Posterior cingulate gyrus (tissue), 11 donors: ENCODE data around the gene DDI1.

Source experiments
- DNase-seq, 10 donors: peaks; one replicate each; pipeline versions ENCODE4 v3.0.0 to v3.0.0-alpha.2; 2020 to 2021; ENCODE audit warnings: mixed read lengths in 3 of 10
- intact Hi-C: fragments of 100-400 bp; cut with DNase I; formaldehyde crosslinking; loops from one replicate; pipeline ENCODE4 v1.15.1; 2023

DDI1 gene

GRCh38 chr11:104036588-104036987 is at the start of gene DDI1:
TSS of gene DDI1 (plus strand) at chr11:104036640. CDS start at chr11:104036823, 183 bp downstream.
- intact Hi-C loops, result no loop called here
- peak in 1 of 10 donors; percentile 72 for DNase-seq

- intact Hi-C loops, result no loop called here
- no peak for DNase-seq
Observed at GRCh38 chr11:103987629-103988594, 48.5 kb upstream of the DDI1 start.

- intact Hi-C loops, result no loop called here
- no peak for DNase-seq
Observed at GRCh38 chr11:103988595-103988969, 47.9 kb upstream of the DDI1 start.

- intact Hi-C loops, result no loop called here
- no peak for DNase-seq
Observed at GRCh38 chr11:103993507-103993906, 42.9 kb upstream of the DDI1 start.

- DNase-seq, result no peak
- intact Hi-C loops, result no loop called here
Observed at GRCh38 chr11:103994094-103994493, 42.3 kb upstream of the DDI1 start.

GRCh38 chr11:103994518-103994917 is 41.9 kb upstream of the DDI1 start:
- DNase-seq, result no peak
- intact Hi-C loops, result no loop called here

GRCh38 chr11:103995896-103996295 is 40.5 kb upstream of the DDI1 start:
- intact Hi-C loops, result no loop called here
- DNase-seq, result no peak

GRCh38 chr11:103997082-103997481 is 39.4 kb upstream of the DDI1 start:
- intact Hi-C loops, result no loop called here
- DNase-seq, result no peak

GRCh38 chr11:103998826-103999508 is 37.5 kb upstream of the DDI1 start:
- DNase-seq, result no peak
- intact Hi-C loops, result no loop called here

GRCh38 chr11:104000798-104001197 is 35.6 kb upstream of the DDI1 start:
- no peak for DNase-seq
- intact Hi-C loops, result no loop called here

- DNase-seq, result peak in 1 of 10 donors; percentile 7
Observed at GRCh38 chr11:104001561-104002056, 34.8 kb upstream of the DDI1 start.

GRCh38 chr11:104003491-104003890 is 32.9 kb upstream of the DDI1 start:
- no peak for DNase-seq
- intact Hi-C loops, result no loop called here

More at GRCh38 chr11:104001561-104002056, 34.8 kb upstream of the DDI1 start:
- intact Hi-C loops, result no loop called here

- intact Hi-C loops, result no loop called here
- DNase-seq, result no peak
Observed at GRCh38 chr11:104005234-104005855, 31.1 kb upstream of the DDI1 start.

- intact Hi-C loops, result no loop called here
- no peak for DNase-seq
Observed at GRCh38 chr11:104009744-104010143, 26.7 kb upstream of the DDI1 start.

- intact Hi-C loops, result no loop called here
Observed at GRCh38 chr11:104011044-104011443, 25.4 kb upstream of the DDI1 start.

GRCh38 chr11:104015649-104016415 is 20.6 kb upstream of the DDI1 start:
- no peak for DNase-seq

More at GRCh38 chr11:104011044-104011443, 25.4 kb upstream of the DDI1 start:
- DNase-seq, result no peak

GRCh38 chr11:104024572-104024971 is 11.9 kb upstream of the DDI1 start:
- intact Hi-C loops, result no loop called here
- DNase-seq, result no peak

More at GRCh38 chr11:104015649-104016415, 20.6 kb upstream of the DDI1 start:
- intact Hi-C loops, result no loop called here

GRCh38 chr11:104028476-104029263 is 7.8 kb upstream of the DDI1 start:
- DNase-seq, result no peak
- intact Hi-C loops, result no loop called here

GRCh38 chr11:104033134-104033533 is 3.3 kb upstream of the DDI1 start:
- intact Hi-C loops, result no loop called here
- DNase-seq, result no peak
